NCI-H748 (cell line): ENCODE measurements around the gene ATG14.

ENCODE experiments used
- DNase-seq: peaks from one replicate; lab custom pipeline; 2025; ENCODE audit not compliant: unreplicated experiment; lab: John Stamatoyannopoulos, UW

Gene ATG14

DNA sequence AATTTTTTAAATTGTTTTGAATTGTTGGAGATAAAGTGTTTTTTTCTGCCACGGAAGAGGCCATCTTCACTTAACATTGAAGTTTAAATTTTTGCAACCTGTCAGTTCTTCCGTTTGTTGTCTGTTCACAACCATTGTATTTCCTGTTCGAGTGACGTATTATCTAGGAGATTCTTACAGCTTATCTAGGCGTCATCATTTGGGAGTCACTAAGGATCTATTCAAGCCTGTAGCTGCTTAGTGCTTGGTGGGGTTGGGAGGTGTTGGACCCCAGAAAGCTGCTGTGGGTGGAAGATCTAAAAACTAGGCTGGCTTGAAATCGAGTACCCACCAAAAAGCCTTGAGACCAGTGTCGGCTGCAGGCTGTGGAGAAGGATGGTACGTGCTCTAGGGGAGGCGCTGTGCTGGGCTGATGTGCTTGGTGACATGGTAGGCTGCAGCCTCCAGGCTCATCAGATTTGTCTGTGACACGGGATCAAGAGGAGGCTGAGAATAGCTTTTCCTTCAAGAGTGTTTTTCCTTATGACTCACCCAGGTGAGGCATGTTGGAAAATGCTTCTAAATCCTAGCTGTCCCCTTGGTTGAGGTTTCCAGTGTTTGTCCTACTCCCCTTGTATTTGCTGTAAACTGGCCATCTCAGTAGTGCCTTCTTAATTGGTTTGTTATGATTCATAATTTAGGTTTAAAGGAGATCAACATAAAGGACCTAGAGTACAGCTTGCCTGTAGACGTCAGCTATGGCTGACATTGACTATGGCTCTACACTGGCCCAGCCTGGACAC is 57.8 kb downstream of the ATG14 start:
- DNase-seq = no peak

DNA sequence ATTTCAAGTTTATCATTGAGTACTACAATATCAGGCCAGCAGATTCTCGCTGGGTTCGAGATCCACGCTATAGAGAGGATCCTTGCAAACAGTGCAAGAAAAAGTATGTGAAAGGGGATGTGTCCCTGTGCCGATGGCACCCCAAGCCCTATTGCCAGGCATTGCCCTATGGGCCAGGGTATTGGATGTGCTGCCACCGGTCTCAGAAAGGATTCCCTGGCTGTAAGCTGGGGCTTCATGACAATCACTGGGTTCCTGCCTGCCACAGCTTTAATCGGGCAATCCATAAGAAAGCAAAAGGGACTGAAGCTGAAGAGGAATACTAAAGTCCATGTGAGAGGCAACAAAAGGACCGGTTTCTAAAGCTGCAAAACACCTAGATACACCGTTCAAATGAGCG is 59.4 kb downstream of the ATG14 start:
- no peak for DNase-seq

DNA sequence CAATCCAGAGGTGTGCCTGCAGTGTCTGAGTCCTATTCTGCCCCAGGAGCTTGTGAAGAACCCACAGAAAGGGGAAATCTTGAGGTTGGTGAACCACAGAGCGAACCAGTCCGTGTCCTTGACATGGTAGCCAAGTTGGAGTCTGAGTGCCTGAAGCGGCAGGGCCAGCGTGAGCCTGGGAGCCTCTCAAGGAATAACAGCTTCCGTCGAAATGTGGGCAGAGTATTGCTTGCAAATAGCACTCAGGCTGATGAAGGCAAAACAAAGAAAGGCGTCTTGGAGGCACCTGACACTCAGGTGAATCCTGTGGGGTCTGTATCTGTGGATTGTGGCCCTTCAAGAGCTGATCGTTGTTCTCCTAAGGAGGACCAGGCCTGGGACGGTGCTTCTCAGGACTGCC is 60.5 kb downstream of the ATG14 start:
- no peak for DNase-seq

DNA sequence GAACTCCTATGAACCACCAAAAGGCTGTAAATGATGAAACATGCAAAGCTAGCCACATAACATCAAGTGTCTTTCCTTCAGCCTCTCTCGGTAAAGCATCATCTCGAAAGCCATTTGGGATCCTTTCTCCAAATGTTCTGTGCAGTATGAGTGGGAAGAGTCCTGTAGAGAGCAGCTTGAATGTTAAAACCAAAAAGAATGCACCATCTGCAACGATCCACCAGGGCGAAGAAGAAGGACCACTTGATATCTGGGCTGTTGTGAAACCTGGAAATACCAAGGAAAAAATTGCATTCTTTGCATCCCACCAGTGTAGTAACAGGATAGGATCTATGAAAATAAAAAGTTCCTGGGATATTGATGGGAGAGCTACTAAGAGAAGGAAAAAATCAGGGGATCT is 61.2 kb downstream of the ATG14 start:
- DNase-seq = no peak

DNA sequence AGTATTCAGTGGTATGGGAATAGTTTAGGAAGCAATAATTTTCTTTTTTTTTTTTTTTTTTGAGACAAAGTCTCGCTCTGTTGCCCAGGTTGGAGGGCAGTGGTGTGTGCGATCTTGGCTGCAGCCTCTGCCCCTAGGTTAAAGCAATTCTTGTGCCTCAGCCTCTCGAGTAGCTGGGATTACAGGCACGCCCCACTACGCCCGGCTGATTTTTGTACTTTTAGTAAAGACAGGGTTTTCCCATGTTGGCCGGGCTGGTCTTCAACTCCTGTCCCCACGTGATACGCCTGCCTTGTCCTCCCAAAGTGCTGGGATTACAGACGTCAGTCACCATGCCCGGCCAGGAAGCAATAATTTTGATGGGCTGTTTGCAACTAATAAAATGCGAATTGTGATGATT is 62.1 kb downstream of the ATG14 start:
- DNase-seq = no peak

DNA sequence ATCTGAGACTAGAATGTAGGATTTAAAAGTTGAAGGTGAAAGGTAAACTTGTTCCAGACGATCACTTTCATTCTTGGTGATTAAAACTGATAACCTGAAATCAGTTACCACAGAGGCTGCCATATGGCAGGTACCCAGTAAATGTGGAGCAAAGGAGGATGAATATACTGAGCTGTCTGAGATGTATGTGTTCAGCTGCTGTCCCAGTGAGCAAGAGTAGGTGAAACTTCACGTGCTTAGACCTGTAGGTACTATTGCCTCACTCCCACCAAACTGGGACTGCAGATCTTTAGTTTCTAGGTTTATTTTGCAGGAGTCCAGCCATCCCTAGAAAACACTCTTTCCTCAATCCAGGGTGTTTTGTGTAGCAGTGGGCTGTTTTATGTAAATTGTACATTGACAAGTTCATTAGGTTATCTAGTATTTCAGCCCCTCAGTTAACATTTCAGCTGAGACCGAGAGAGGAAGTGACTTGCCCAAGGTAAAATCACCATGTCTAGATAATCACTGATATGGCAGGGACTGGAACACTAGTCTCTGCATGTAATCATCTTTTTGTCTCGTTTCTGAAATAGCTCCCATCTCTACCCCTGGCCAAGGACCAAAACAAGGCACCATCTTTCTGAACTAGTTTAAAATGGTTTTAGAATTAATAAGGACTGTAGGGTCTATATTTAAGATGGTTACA is 62.7 kb downstream of the ATG14 start:
- DNase-seq = no peak

DNA sequence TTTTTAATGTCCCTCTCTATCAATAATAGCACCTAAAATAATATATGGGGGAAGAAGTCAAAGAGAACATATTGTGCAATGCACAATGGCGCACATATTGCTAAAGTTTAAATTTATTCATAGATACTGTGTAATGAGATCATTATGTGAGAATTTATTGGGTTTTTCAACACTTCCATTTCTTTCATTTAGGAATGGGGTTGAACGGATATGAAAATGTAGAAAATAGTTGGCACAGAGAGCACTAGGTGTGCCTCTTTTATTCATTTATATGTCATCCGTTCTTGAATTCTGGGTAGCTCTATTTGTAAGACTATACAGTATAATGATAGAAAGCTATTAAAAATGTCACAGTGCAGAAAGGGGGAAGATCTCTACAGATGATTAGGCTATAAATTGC is 63.9 kb downstream of the ATG14 start:
- no peak for DNase-seq

DNA sequence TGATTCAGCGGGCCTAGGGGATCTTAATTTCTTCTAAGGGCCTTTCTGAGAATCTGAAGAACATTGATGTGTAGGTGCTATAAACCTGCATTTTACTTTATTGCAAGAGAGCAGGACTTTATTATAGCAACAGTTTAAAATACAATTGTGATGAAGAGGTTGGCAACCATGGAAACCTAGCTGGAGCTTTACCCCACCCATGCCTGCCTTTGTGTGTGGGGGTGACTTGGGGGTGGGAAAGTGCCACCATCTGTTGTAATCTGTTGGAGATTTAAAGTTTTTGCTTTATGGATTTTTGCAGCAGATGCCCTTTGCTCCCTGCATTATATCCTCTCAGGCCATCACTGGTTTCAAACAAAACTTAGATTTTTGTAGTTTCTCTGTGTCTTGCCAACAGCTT is 64.6 kb downstream of the ATG14 start:
- no peak for DNase-seq

DNA sequence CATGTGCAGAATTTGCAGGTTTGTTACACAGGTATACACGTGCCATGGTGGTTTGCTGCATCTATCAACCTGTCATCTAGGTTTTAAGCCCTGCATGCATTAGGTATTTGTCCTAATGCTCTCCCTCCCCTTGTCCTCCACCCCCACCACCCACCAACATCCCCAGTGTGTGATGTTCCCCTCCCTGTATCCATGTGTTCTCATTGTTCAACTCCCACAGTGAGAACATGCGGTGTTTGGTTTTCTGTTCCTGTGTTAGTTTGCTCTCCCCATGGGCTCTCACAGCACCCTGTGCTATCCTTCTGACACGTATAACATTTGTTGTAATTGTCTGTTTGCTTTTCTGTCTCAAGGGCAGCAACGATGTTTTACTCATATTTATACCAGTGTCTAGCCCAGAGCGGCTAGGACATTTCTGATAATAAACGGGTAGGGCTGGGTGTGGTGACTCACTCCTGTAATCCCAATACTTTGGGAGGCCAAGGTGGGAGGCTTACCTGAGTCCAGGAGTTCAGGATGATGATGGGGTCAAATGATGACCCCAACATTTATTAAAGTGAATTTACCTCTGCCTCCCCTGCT is 67.0 kb downstream of the ATG14 start:
- DNase-seq = peak; percentile 54

DNA sequence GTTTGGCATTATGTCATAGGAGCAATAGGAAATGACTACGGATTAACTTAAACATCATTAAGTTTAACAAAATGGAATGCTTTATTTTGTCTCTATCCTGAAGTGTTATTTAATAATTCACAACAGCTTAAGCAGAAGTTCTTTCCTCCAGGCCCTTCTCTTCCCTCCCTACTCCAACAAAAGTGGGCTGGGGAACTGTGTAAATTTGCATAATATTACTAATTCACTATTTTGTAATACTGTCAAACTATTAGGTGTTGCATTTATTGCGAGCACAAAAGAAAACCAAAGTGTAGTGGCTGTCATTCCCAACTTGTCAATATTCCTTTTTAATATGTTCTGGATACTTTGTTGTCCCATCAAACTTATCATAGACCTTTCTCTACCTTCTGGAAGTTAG is 69.8 kb downstream of the ATG14 start:
- DNase-seq = no peak

DNA sequence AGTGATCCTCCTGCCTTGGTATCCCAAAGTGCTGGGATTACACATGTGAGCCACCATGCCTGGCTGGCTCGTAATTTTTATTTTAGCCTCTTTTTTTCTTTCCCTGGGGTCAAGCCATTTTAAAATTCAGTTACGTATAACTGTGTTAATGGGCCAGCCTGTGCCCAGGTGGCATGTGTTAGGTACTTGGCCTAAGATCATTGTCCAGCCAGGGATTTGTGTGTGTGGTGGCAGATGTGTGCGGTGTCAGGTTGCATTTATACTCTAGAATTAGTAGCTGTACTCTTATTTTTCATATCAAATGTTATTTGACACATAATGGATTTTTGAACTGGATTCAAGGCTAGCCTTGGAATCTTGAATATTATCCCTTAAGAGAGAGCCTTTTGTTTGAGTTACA is 71.1 kb downstream of the ATG14 start:
- DNase-seq = peak; percentile 55

DNA sequence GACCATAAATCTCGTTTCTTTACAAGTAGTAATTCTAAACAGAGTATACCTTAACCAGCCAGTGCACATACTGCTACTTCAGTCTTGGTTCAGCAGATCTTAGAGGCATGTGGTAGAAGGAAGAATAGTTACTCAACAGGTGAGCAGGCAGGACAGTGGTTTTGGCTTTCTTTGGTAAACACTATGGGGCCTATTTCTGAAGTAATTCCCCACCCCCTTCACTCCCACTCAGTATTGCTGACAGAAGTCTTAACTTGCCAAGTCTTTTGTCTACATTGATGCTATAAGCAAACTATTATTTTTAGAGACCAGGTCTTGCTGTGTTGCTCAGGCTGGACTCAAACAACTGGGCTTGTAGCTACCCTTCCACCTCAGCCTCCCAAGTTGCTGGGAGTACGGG is 71.9 kb downstream of the ATG14 start:
- no peak for DNase-seq

DNA sequence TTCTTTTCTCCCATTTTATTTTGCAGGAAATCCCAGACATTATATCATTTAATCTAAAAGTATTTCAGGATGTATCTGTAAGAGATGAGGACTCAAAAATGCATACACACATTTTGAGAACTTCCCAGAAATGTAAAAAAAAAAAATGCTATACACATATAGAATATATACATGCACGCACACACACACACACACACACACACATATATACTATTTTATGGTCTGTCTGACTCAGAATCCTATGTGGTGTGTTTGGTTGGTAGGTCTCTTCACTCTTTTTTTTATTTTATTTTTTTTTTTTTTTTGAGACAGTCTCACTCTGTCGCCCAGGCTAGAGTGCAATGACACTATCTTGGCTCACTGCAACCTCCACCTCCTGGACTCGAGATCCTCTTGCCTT is 74.9 kb downstream of the ATG14 start:
- DNase-seq = no peak

DNA sequence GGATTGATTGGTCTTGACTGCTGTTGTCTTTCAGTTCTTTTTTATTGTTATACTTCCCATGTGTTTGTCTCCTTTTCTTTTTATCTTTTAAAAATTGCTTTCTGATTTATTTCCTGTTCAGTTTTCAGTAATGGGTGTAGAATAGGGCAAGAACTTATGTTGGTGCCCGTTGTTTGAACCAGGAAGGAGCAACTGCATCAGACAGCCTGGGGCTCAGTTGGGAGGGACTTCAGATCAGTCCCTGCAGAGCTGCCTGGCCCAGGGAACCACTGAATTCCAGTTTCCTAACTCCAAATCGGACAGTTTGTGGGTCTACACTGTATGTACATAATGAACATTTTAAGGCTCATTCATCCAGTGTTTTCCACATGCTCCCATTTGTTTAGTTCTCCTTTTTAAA is 75.5 kb downstream of the ATG14 start:
- no peak for DNase-seq

DNA sequence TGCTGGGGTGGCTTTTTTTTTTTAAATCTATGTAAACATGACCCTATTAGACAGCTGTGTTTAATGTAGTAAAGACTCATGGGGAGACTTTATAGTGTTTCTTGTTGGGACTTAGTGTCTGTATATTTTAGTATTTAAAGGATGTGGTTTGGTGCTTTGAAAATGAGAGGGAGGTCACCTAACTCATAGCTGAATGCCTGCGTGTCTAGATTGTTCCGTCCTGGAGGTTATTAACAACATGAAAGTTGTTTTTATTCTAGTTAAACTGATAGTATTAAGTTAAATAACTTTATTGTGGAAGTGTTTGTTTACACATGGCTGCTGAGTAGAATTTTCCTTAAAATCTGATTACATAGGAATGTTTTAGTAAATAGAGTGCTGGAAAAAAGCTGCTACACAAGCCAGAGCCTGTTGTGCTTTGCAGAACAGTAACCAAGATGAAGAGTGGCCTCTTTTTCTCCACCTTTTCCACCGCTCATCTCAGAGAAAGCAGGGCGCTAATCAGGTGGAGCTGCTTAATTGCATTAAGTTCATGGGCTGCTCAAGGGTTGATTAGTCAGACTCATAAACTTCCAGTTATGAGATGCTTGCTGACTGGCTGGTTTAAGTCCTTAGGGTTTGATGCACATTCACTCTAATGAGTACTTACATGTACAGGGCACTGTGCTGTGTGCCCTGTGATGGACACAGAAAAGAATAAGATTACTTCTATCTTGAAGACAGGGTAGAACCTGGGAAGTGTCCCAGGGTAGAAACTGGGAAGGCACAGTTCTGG is 77.7 kb downstream of the ATG14 start:
- no peak for DNase-seq

DNA sequence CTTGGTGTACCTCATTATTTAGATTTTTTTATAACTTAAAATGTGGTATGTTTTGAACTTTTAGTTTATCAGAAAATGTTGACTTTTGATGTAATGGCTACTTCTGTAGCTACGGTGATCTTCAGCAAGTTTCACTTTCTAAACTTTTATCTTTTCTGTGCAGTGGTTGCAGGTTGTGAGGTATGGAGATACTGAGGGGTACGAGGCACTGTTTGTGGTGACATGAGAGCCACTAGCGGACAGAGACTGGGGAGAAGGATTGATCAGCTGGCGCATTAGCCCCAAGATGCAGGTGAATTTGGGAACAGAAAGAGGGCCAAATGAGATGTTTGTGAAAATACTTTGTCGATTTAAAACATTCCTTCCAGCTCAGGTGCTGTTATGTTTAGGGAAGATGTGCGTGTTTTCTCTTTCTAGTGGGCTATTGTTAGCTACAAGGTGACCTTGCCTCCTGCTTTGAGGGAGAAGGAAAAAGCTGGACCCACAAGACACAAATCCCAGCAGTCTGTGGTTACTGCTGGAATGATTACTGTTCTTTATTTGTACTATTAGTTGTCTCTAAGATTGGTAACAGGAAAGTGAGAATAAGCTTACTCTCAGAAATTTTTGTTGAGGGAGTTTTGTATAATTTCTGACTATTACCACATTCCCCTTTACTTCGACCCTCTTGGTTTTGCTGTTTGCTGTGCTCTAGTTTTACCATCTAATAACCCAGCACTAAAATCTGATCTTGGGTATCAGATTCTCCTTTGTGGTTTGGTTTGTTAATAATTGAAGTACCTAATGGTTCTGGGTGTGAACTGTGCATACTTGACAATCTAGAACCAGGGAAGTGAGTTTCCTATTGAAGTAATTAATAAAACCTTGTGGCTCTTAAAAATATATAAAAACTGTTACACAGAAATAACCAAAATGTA is 78.7 kb downstream of the ATG14 start:
- DNase-seq = no peak

DNA sequence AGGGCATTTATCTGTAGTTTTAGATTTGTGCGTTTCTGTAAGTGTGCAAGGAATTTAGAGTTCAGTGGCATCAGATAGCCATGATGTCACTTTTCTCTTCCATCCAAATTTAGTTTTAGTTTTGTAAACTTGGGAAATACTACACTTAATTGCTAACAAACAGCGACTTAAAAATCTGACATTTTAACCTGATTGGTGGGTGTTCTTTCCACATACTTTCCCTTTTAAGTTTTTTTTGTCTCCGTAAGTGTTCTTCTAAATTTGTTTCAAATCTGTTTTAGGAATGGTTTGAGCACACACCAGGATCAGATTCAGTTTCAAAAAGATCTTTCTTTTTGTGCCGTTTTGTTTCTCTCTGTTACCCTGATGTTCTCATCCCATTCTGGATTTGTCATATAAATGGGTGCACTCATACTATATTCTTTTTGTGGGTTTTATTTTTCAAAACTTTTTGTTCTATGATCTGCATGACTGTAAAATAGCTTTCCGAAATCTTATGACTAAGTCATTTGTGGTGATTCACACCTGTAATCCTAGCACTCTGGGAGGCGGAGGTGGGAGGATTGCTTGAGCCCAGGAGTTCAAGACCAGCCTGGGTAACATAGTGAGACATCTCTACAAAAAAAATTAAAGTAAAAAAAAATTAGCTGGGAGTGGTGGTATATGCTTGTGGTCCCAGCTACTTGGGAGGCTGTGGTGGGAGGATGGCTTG is 81.5 kb downstream of the ATG14 start:
- no peak for DNase-seq

DNA sequence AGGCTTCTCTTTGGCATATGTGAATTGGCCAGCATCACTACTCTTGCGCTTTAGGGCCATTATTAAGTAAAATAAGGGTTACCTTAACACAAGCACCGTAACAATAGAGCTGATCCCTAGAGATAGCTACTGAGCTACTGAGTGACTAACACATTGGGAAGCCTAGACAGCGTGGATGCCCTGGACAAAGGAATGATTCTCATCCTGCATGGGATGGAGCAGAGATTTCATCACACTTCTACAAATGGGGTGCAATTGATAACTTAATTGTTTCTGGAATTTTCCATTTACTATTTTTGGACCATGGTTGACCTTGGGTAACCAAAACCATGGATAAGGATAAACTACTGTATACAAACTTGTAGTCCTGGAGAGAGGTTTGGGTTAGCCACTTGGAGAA is 83.3 kb downstream of the ATG14 start:
- DNase-seq = no peak

DNA sequence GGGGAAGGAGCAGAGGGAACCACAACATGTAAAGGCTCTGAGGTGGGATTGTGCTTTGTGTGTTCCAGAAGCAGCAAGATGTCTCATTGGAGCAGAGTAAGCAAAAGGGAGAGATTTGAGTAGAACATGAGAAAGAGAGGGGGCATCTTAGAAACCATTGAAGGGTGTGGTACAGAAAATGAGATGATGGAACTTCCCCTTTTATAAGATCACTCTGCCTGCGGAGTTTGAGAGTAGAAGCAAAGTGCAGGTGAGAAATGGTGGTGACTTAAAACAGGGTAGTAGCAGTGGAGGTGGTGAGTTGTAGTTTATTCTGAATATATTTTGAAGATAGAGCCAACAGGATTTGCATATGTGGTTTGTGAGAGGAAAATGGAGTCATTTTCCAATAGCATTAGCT is 84.5 kb downstream of the ATG14 start:
- DNase-seq = no peak

DNA sequence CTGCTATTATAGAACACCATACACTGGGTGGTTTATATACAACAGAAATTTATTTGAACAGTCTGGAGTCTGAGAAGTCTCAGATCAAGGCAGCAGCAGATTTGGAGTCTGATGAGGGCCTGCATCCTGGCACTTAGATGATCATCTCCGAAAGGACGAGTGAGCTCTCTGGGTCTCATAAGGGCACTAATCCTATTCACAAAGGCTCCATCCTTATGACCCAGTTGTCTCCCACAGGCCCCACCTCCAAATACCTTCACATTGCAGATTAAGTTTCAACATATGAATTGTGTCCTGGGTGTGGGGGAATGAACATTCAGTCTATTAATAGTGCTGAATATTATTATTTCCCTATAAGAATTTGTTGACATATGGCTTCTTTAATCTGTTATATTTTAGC is 86.8 kb downstream of the ATG14 start:
- no peak for DNase-seq
